SK-N-SH (cell line): ENCODE data around the gene NPY4R.
"Not testable (repeated sequence)": the region's sequence is repeated elsewhere in the genome, so short reads cannot be mapped to it uniquely, and the experiment has no call there.

Experiments used
- CTCF ChIP-seq: fragments of 200-600 bp; sonication (generic); IDR thresholded peaks from 2 replicates; pipeline ENCODE4 v1.6.1; 2017; ENCODE audit warnings: antibody characterized with exemption, mild to moderate bottlenecking, moderate library complexity
- EP300 ChIP-seq, 2 experiments: IDR thresholded peaks; 2 replicates each; pipeline versions ENCODE4 v1.4.0 to v1.6.1; 2012; ENCODE audit warnings: borderline replicate concordance in 1 of 2, low read depth in 1 of 2, low read length in 1 of 2
- JUND ChIP-seq: IDR thresholded peaks from 2 replicates; pipeline ENCODE4 v1.4.0; 2012
- MAX ChIP-seq: IDR thresholded peaks from 2 replicates; pipeline ENCODE4 v1.4.0; 2012; ENCODE audit warnings: low read depth
- NFIC ChIP-seq: IDR thresholded peaks from 2 replicates; pipeline ENCODE4 v1.4.0; 2012; ENCODE audit warnings: borderline replicate concordance
- NRF1 ChIP-seq: IDR thresholded peaks from 2 replicates; pipeline ENCODE4 v1.6.1; 2012; ENCODE audit warnings: low read depth, mild to moderate bottlenecking, low read length
- POLR2AphosphoS5 ChIP-seq: IDR thresholded peaks from 2 replicates; pipeline ENCODE4 v1.6.1; 2012; ENCODE audit warnings: low read depth, low read length
- RAD21 ChIP-seq: IDR thresholded peaks from 2 replicates; pipeline ENCODE4 v1.6.1; 2012; ENCODE audit warnings: mild to moderate bottlenecking, low read length
- REST ChIP-seq: IDR thresholded peaks from 2 replicates; pipeline ENCODE4 v1.6.1; 2012; ENCODE audit warnings: mild to moderate bottlenecking, low read depth, low read length, moderate library complexity
- RFX5 ChIP-seq: IDR thresholded peaks from 2 replicates; pipeline ENCODE4 v1.6.1; 2012; ENCODE audit warnings: mild to moderate bottlenecking, improper control_type of control experiment, low read length
- TAF1 ChIP-seq: IDR thresholded peaks from 2 replicates; pipeline ENCODE4 v1.6.1; 2012; ENCODE audit warnings: low read depth, mild to moderate bottlenecking, low read length, moderate library complexity, borderline replicate concordance
- TCF12 ChIP-seq: IDR thresholded peaks from 2 replicates; pipeline ENCODE4 v1.4.0; 2012
- TEAD4 ChIP-seq: IDR thresholded peaks from 2 replicates; pipeline ENCODE4 v1.4.0; 2012; ENCODE audit warnings: mild to moderate bottlenecking, borderline replicate concordance; ENCODE audit not compliant: insufficient read depth
- YY1 ChIP-seq: IDR thresholded peaks from 2 replicates; pipeline ENCODE4 v1.4.0; 2012; ENCODE audit warnings: low read depth, mild to moderate bottlenecking

- TF ChIP-seq CTCF; JUND; YY1; TCF12; NRF1; TAF1; POLR2AphosphoS5; REST; MAX; RFX5; TEAD4; RAD21; NFIC; EP300 (IDR thresholded peaks at IDR 0.05; ENCODE audit: borderline replicate concordance in 1 of 2, low read depth in 1 of 2, low read length in 1 of 2): not testable (repeated sequence)
These were observed 8.0 kb upstream of the NPY4R start for GRCh38 chr10:46473758-46474157.
